H1 (cell line): ENCODE measurements around the gene PPP2R5B. TPM values are rescaled to one million over a fixed set of nuclear protein-coding genes. Genes with fewer than 3 reads are reported as not detected.
A peak's percentile ranks its signal among the peaks of the same experiment; 100 is the strongest.
"Not testable (repeated sequence)": the region's sequence is repeated elsewhere in the genome, so short reads cannot be mapped to it uniquely, and the experiment has no call there.

Experiments
- CTCF ChIA-PET: fragments of 300-600 bp; sonication (Branson Sonifier 250); formaldehyde crosslinking; loops from one replicate; lab custom pipeline; 2021; ENCODE audit not compliant: partially characterized antibody; lab: Charles Lee
- POLR2A ChIA-PET: fragments of 300-600 bp; sonication (Branson Sonifier 250); formaldehyde crosslinking; loops from one replicate; lab custom pipeline; 2021; ENCODE audit warnings: inconsistent platforms; ENCODE audit not compliant: partially characterized antibody; lab: Charles Lee
- DNase-seq, 2 experiments: peaks; one replicate each; pipeline versions ENCODE4 v3.0.0 to v3.0.0-alpha.2; 2010 to 2022; ENCODE audit warnings: low spot score in 2 of 2, low read depth in 1 of 2, mixed read lengths in 1 of 2
- FAIRE-seq: peaks from 2 replicates; lab custom pipeline; 2011; peaks lifted over from hg19 to GRCh38; lab: Jason Lieb, UNC
- H2AFZ ChIP-seq: 2 replicates; pipeline ENCODE4 v1.8.1; 2012; ENCODE audit warnings: low read length, inconsistent platforms
- H2AK5ac ChIP-seq: 2 replicates; pipeline ENCODE4 v1.6.1; 2013; ENCODE audit warnings: low read depth, low read length
- H2BK120ac ChIP-seq: replicated peaks from 2 replicates; pipeline ENCODE3; 2013; ENCODE audit warnings: low read depth, low read length, inconsistent platforms
- H2BK12ac ChIP-seq: 2 replicates; pipeline ENCODE4 v1.6.1; 2013; ENCODE audit warnings: low read depth, low read length
- H2BK15ac ChIP-seq: 2 replicates; pipeline ENCODE4 v1.6.1; 2013; ENCODE audit warnings: low read length
- H2BK20ac ChIP-seq: 2 replicates; pipeline ENCODE4 v1.6.1; 2013; ENCODE audit warnings: low read length
- H2BK5ac ChIP-seq: 2 replicates; pipeline ENCODE4 v1.6.1; 2013; ENCODE audit warnings: low read depth, low read length
- H3K14ac ChIP-seq: 2 replicates; pipeline ENCODE4 v1.6.1; 2013; ENCODE audit warnings: inconsistent platforms; ENCODE audit not compliant: insufficient read length
- H3K18ac ChIP-seq: 2 replicates; pipeline ENCODE4 v1.6.1; 2013; ENCODE audit warnings: low read length; ENCODE audit errors: extremely low read depth
- H3K23ac ChIP-seq: 2 replicates; pipeline ENCODE4 v1.6.1; 2013; ENCODE audit warnings: inconsistent platforms; ENCODE audit not compliant: insufficient read length
- H3K23me2 ChIP-seq: 2 replicates; pipeline ENCODE4 v1.6.1; 2013; ENCODE audit warnings: low read depth, low read length
- H3K27ac ChIP-seq: 2 replicates; pipeline ENCODE4 v1.6.1; 2011; ENCODE audit warnings: low read depth, low read length, inconsistent platforms
- H3K27me3 ChIP-seq, 4 experiments: replicated peaks in 1 of 4; 1 replicate in 1 of 4; 2 replicates in 3 of 4; pipeline versions ENCODE4 v1.6.1 to v1.8.1; 2011 to 2013; ENCODE audit warnings: low read length in 3 of 4, mild to moderate bottlenecking in 3 of 4, inconsistent platforms in 2 of 4, mixed read lengths in 2 of 4, moderate library complexity in 1 of 4; ENCODE audit not compliant: control insufficient read depth in 3 of 4, insufficient read depth in 3 of 4; ENCODE audit errors: extremely low read depth in 1 of 4
- H3K36me3 ChIP-seq, 4 experiments: 2 replicates each; pipeline versions ENCODE4 v1.6.1 to v1.8.1; 2011 to 2013; ENCODE audit warnings: mild to moderate bottlenecking in 4 of 4, low read length in 3 of 4, moderate library complexity in 2 of 4, control low read depth in 1 of 4, inconsistent platforms in 1 of 4; ENCODE audit not compliant: insufficient read depth in 4 of 4, control insufficient read depth in 2 of 4
- H3K4ac ChIP-seq: replicated peaks from 2 replicates; pipeline ENCODE3; 2013; ENCODE audit warnings: low read length, low read depth, mixed read lengths, inconsistent platforms; ENCODE audit not compliant: insufficient read length
- H3K4me1 ChIP-seq, 4 experiments: replicated peaks in 1 of 4; 1 replicate in 1 of 4; 2 replicates in 3 of 4; pipeline versions ENCODE4 v1.6.1 to v1.8.1; 2011 to 2013; ENCODE audit warnings: low read length in 3 of 4, inconsistent platforms in 2 of 4, mixed read lengths in 1 of 4; ENCODE audit not compliant: insufficient read depth in 4 of 4, control insufficient read depth in 3 of 4
- H3K4me2 ChIP-seq, 2 experiments: 2 replicates each; pipeline versions ENCODE4 v1.6.1 to v1.8.1; 2011 to 2013; ENCODE audit warnings: low read depth in 2 of 2, low read length in 2 of 2, control low read depth in 1 of 2, inconsistent platforms in 1 of 2, mild to moderate bottlenecking in 1 of 2; ENCODE audit not compliant: insufficient read depth in 1 of 2
- H3K4me3 ChIP-seq, 4 experiments: fragments of 200-600, 300-600 bp in 1 of 4; sonication (generic), shearing (Covaris generic), sonication (Bioruptor Twin) in 1 of 4; 2 replicates each; pipeline versions ENCODE4 v1.5.1 to v1.8.1; 2011 to 2016; ENCODE audit warnings: low read length in 4 of 4, low read depth in 3 of 4, control low read depth in 2 of 4, inconsistent platforms in 2 of 4, mild to moderate bottlenecking in 2 of 4, mixed read lengths in 1 of 4, moderate library complexity in 1 of 4; ENCODE audit not compliant: insufficient read depth in 2 of 4; ENCODE audit errors: extremely low read depth in 1 of 4
- H3K56ac ChIP-seq: replicated peaks from 2 replicates; pipeline ENCODE3; 2013; ENCODE audit warnings: low read depth, mild to moderate bottlenecking, mixed read lengths, low read length, inconsistent platforms; ENCODE audit not compliant: insufficient read length
- H3K79me1 ChIP-seq: 2 replicates; pipeline ENCODE4 v1.6.1; 2013; ENCODE audit warnings: low read depth, low read length, control low read depth
- H3K79me2 ChIP-seq, 2 experiments: 2 replicates each; pipeline versions ENCODE4 v1.6.1 to v1.8.1; 2012 to 2013; ENCODE audit warnings: low read length in 2 of 2, mild to moderate bottlenecking in 2 of 2, inconsistent platforms in 1 of 2; ENCODE audit not compliant: insufficient read depth in 2 of 2, control insufficient read depth in 1 of 2
- H3K9ac ChIP-seq, 4 experiments: replicated peaks in 1 of 4; 1 replicate in 1 of 4; 2 replicates in 3 of 4; pipeline versions ENCODE4 v1.6.1 to v1.8.1; 2011 to 2013; ENCODE audit warnings: low read depth in 3 of 4, low read length in 3 of 4, control low read depth in 2 of 4, mild to moderate bottlenecking in 2 of 4, moderate library complexity in 2 of 4, inconsistent platforms in 1 of 4; ENCODE audit errors: extremely low read depth in 1 of 4
- H3K9me3 ChIP-seq, 2 experiments: 2 replicates each; pipeline versions ENCODE4 v1.6.1 to v1.8.1; 2012 to 2013; ENCODE audit warnings: mild to moderate bottlenecking in 2 of 2, moderate library complexity in 2 of 2, control low read depth in 1 of 2, inconsistent platforms in 1 of 2, low read depth in 1 of 2, low read length in 1 of 2, mixed read lengths in 1 of 2; ENCODE audit not compliant: insufficient read depth in 2 of 2
- H4K20me1 ChIP-seq, 2 experiments: replicated peaks in 1 of 2; 2 replicates each; pipeline versions ENCODE3 to v1.8.1; 2011 to 2013; ENCODE audit warnings: inconsistent platforms in 2 of 2, low read length in 2 of 2, mild to moderate bottlenecking in 1 of 2; ENCODE audit not compliant: insufficient read depth in 2 of 2, control insufficient read depth in 1 of 2
- H4K5ac ChIP-seq: 2 replicates; pipeline ENCODE4 v1.6.1; 2013; ENCODE audit warnings: low read length, low read depth, mixed read lengths, inconsistent platforms; ENCODE audit not compliant: insufficient read length
- H4K8ac ChIP-seq: 2 replicates; pipeline ENCODE4 v1.8.0; 2013; ENCODE audit warnings: mild to moderate bottlenecking, moderate library complexity, low read length, inconsistent platforms; ENCODE audit not compliant: insufficient read depth; ENCODE audit errors: extremely low read depth
- H4K91ac ChIP-seq: replicated peaks from 2 replicates; pipeline ENCODE3; 2013; ENCODE audit warnings: low read length, mixed read lengths, inconsistent platforms; ENCODE audit not compliant: insufficient read length
- WGBS, 2 experiments: shearing (Covaris generic) in 1 of 2; methylation state at CpG; one replicate each; pipeline versions ENCODE4 v1.1.6 to v1.1.7; 2013 to 2015; ENCODE audit warnings: low lambda C conversion rate in 2 of 2, mixed read lengths in 2 of 2, inconsistent platforms in 1 of 2, low coverage in 1 of 2, missing lambda C conversion rate in 1 of 2; ENCODE audit not compliant: insufficient replicate concordance in 2 of 2, insufficient coverage in 1 of 2, insufficient read length in 1 of 2; ENCODE audit errors: extremely low coverage in 1 of 2, missing lambda C conversion rate in 1 of 2; 5-methylcytosine and 5-hydroxymethylcytosine counted together
- microRNA counts: library from miRNA; unstranded; fragments of <30 nt; microRNA quantifications from one replicate; lab custom pipeline; 2015
- microRNA-seq, 2 experiments: library from miRNA; unstranded; fragments of <30 nt; microRNA quantifications; one replicate each; pipeline versions ENCODE4 to v1.2.0, GENCODE V29; 2016 to 2020; ENCODE audit warnings: borderline microRNAs expressed in 2 of 2, borderline number of aligned reads in 2 of 2, borderline replicate concordance in 1 of 2
- polyA plus RNA-seq, 7 experiments: library from polyadenylated mRNA; depleted of rRNA in 3 of 7; stranded (reverse) in 5 of 7; unstranded in 2 of 7; fragments of >200 nt in 5 of 7; fragments of 200-250 nt in 2 of 7; gene quantifications; 1 replicate in 5 of 7; 2 replicates in 1 of 7; 4 replicates in 1 of 7; pipeline versions ENCODE4 v1.2.1 to v1.2.3, GENCODE V29; 2011 to 2013; ENCODE audit warnings: missing spikeins in 2 of 7, mixed read lengths in 2 of 7
- small RNA-seq: library from polyadenylated mRNA; stranded (forward); fragments of <200 nt; extraction: miRNeasy Mini kit (QIAGEN cat#:217004); gene quantifications from one replicate; pipeline ENCODE3, GENCODE V24; 2013; ENCODE audit not compliant: insufficient read depth
- total RNA-seq: library from RNA; stranded (reverse); fragmentation: NEBNext Ultra II Directional; extraction: Animal tissue kit (Norgen Biotek cat#: 25700); gene quantifications from 2 replicates; pipeline ENCODE4 v1.2.1, GENCODE V29; 2021

The PPP2R5B gene
- total and polyA plus RNA-seq, 2 of the 8 experiments (the other 6 are each of a cell fraction or from before 2014, with no cell fraction given), result 4.9 to 5.1 TPM

GRCh38 chr11:64983339-64983738, 58.9 kb downstream of the PPP2R5B start:
- H3K36me3 ChIP-seq, result not testable (repeated sequence)

More at GRCh38 chr11:64983339-64983738, 58.9 kb downstream of the PPP2R5B start:
- H3K4me1 ChIP-seq, H2AK5ac ChIP-seq, H3K27ac ChIP-seq, H3K27me3 ChIP-seq, H2AFZ ChIP-seq, POLR2A ChIA-PET, H4K8ac ChIP-seq, H3K79me1 ChIP-seq, H3K14ac ChIP-seq, H3K9ac ChIP-seq, H4K20me1 ChIP-seq, H4K5ac ChIP-seq, H2BK5ac ChIP-seq, H3K4ac ChIP-seq, H2BK15ac ChIP-seq, H2BK20ac ChIP-seq, H3K4me3 ChIP-seq, H3K56ac ChIP-seq, H2BK12ac ChIP-seq, H2BK120ac ChIP-seq, DNase-seq, H4K91ac ChIP-seq, H3K23ac ChIP-seq, H3K79me2 ChIP-seq, FAIRE-seq, H3K18ac ChIP-seq, H3K23me2 ChIP-seq, H3K9me3 ChIP-seq, H3K4me2 ChIP-seq: not testable (repeated sequence)
- WGBS, 2 experiments, result 97% methylated on average over 5 of the region's 5 CpGs; no CpG with 5 or more reads in 1 of the 2 experiments
- CTCF ChIA-PET, result interaction anchor here (0.6 to 1.4 kb wide), 2 partner anchors 12 to 293 kb away, joined by 3 read pairs; no protein-coding TSS in a partner anchor

MicroRNA genes within 50 kb of the gene (microRNA counts, 767-probe panel; counts per million panel counts)
- microRNA hsa-miR-192-5p (lab: Ali Mortazavi, UCI), result 879 counts per million, percentile 95 among the panel's probes with 10 or more counts

Small RNAs within 50 kb of the gene (microRNA-seq; reads per million reads assigned to microRNA genes)
- 0 reads per million in 2 experiments for gene MIR6749
- gene MIR6750, result 0 reads per million in 2 experiments

Small RNAs within 50 kb of the gene (small RNA-seq; reads per million reads assigned to genes)
- not detected for gene MIR6749
- gene MIR6750, result not detected

Other genes with a start within 250 kb of the PPP2R5B start
- gene NRXN2, start 201.5 kb upstream of the PPP2R5B start, total RNA-seq, result 11.4 and 11.5 TPM in 2 replicates
- gene NRXN2, start 201.5 kb upstream of the PPP2R5B start, polyA plus RNA-seq (2011; rRNA removed), result 1.3 and 5.7 TPM in 2 replicates
- gene RASGRP2, start 180.5 kb upstream of the PPP2R5B start, total RNA-seq, result 37.9 and 40.6 TPM in 2 replicates
- 45.7 and 50.4 TPM in 2 replicates for gene RASGRP2, start 180.5 kb upstream of the PPP2R5B start, polyA plus RNA-seq (2011; rRNA removed)
- gene PYGM, start 164.7 kb upstream of the PPP2R5B start, total RNA-seq, result 9.6 and 9.7 TPM in 2 replicates
- gene PYGM, start 164.7 kb upstream of the PPP2R5B start, polyA plus RNA-seq (2011; rRNA removed), result 10.0 and 15.2 TPM in 2 replicates
- gene SF1, start 146.1 kb upstream of the PPP2R5B start, total RNA-seq, result 353 and 365 TPM in 2 replicates
- 72.7 and 110 TPM in 2 replicates for gene SF1, start 146.1 kb upstream of the PPP2R5B start, polyA plus RNA-seq (2011; rRNA removed)
- gene MAP4K2, start 121.5 kb upstream of the PPP2R5B start, total RNA-seq, result 20.7 and 24.0 TPM in 2 replicates
- 20.1 and 25.3 TPM in 2 replicates for gene MAP4K2, start 121.5 kb upstream of the PPP2R5B start, polyA plus RNA-seq (2011; rRNA removed)
- 56.3 and 56.9 TPM in 2 replicates for gene MEN1, start 114.1 kb upstream of the PPP2R5B start, total RNA-seq
- 47.2 and 78.5 TPM in 2 replicates for gene MEN1, start 114.1 kb upstream of the PPP2R5B start, polyA plus RNA-seq (2011; rRNA removed)
- 10.6 and 12.3 TPM in 2 replicates for gene CDC42BPG, start 80.0 kb upstream of the PPP2R5B start, total RNA-seq
- 3.7 and 6.7 TPM in 2 replicates for gene CDC42BPG, start 80.0 kb upstream of the PPP2R5B start, polyA plus RNA-seq (2011; rRNA removed)
- gene EHD1, start 46.1 kb upstream of the PPP2R5B start, total RNA-seq, result 36.9 and 42.9 TPM in 2 replicates
- 31.5 and 54.0 TPM in 2 replicates for gene EHD1, start 46.1 kb upstream of the PPP2R5B start, polyA plus RNA-seq (2011; rRNA removed)
- gene ATG2A, start 7.5 kb upstream of the PPP2R5B start, total RNA-seq, result 20.9 and 22.1 TPM in 2 replicates
- gene ATG2A, start 7.5 kb upstream of the PPP2R5B start, polyA plus RNA-seq (2011; rRNA removed), result 12.1 and 19.8 TPM in 2 replicates
- 0.97 and 1.5 TPM in 2 replicates for gene GPHA2, start 11.2 kb downstream of the PPP2R5B start, total RNA-seq
- 4.4 and 5.4 TPM in 2 replicates for gene GPHA2, start 11.2 kb downstream of the PPP2R5B start, polyA plus RNA-seq (2011; rRNA removed)
- not detected in 2 replicates for gene MAJIN, start 47.4 kb downstream of the PPP2R5B start, total RNA-seq
- not detected in 2 replicates for gene MAJIN, start 47.4 kb downstream of the PPP2R5B start, polyA plus RNA-seq (2011; rRNA removed)
- gene BATF2, start 72.3 kb downstream of the PPP2R5B start, total RNA-seq, result 1.4 and 2.0 TPM in 2 replicates
- 3.1 and 4.6 TPM in 2 replicates for gene BATF2, start 72.3 kb downstream of the PPP2R5B start, polyA plus RNA-seq (2011; rRNA removed)
- 184 and 186 TPM in 2 replicates for gene ARL2, start 89.5 kb downstream of the PPP2R5B start, total RNA-seq
- 535 and 640 TPM in 2 replicates for gene ARL2, start 89.5 kb downstream of the PPP2R5B start, polyA plus RNA-seq (2011; rRNA removed)
- 18.3 and 19.6 TPM in 2 replicates for gene SNX15, start 102.8 kb downstream of the PPP2R5B start, total RNA-seq
- gene SNX15, start 102.8 kb downstream of the PPP2R5B start, polyA plus RNA-seq (2011; rRNA removed), result 13.0 and 20.2 TPM in 2 replicates
- 19.4 and 23.3 TPM in 2 replicates for gene SAC3D1, start 116.5 kb downstream of the PPP2R5B start, total RNA-seq
- gene SAC3D1, start 116.5 kb downstream of the PPP2R5B start, polyA plus RNA-seq (2011; rRNA removed), result 25.8 and 41.3 TPM in 2 replicates
- gene NAALADL1, start 133.9 kb downstream of the PPP2R5B start, total RNA-seq, result 7.5 and 8.1 TPM in 2 replicates
- gene NAALADL1, start 133.9 kb downstream of the PPP2R5B start, polyA plus RNA-seq (2011; rRNA removed), result 9.9 and 12.6 TPM in 2 replicates
- gene CDCA5, start 159.4 kb downstream of the PPP2R5B start, total RNA-seq, result 87.0 and 90.0 TPM in 2 replicates
- gene CDCA5, start 159.4 kb downstream of the PPP2R5B start, polyA plus RNA-seq (2011; rRNA removed), result 39.2 and 53.7 TPM in 2 replicates
- 21.4 and 21.5 TPM in 2 replicates for gene ZFPL1, start 159.5 kb downstream of the PPP2R5B start, total RNA-seq
- 76.8 and 103 TPM in 2 replicates for gene ZFPL1, start 159.5 kb downstream of the PPP2R5B start, polyA plus RNA-seq (2011; rRNA removed)
- 97.4 and 108 TPM in 2 replicates for gene VPS51, start 171.5 kb downstream of the PPP2R5B start, total RNA-seq
- 142 and 193 TPM in 2 replicates for gene VPS51, start 171.5 kb downstream of the PPP2R5B start, polyA plus RNA-seq (2011; rRNA removed)
- 40.1 and 42.4 TPM in 2 replicates for gene TM7SF2, start 187.2 kb downstream of the PPP2R5B start, total RNA-seq
- gene TM7SF2, start 187.2 kb downstream of the PPP2R5B start, polyA plus RNA-seq (2011; rRNA removed), result 96.0 and 141 TPM in 2 replicates
- 13.0 and 14.8 TPM in 2 replicates for gene ZNHIT2, start 193.0 kb downstream of the PPP2R5B start, total RNA-seq
- gene ZNHIT2, start 193.0 kb downstream of the PPP2R5B start, polyA plus RNA-seq (2011; rRNA removed), result 16.1 and 23.4 TPM in 2 replicates
- 860 and 896 TPM in 2 replicates for gene FAU, start 197.4 kb downstream of the PPP2R5B start, total RNA-seq
- 826 and 846 TPM in 2 replicates for gene FAU, start 197.4 kb downstream of the PPP2R5B start, polyA plus RNA-seq (2011; rRNA removed)
- gene MRPL49, start 197.6 kb downstream of the PPP2R5B start, total RNA-seq, result 54.0 and 55.3 TPM in 2 replicates
- 77.8 and 84.8 TPM in 2 replicates for gene MRPL49, start 197.6 kb downstream of the PPP2R5B start, polyA plus RNA-seq (2011; rRNA removed)
- gene SYVN1, start 209.8 kb downstream of the PPP2R5B start, total RNA-seq, result 29.4 and 34.0 TPM in 2 replicates
- gene SYVN1, start 209.8 kb downstream of the PPP2R5B start, polyA plus RNA-seq (2011; rRNA removed), result 27.8 and 37.5 TPM in 2 replicates
- not detected in 2 replicates for gene SPDYC, start 245.5 kb downstream of the PPP2R5B start, total RNA-seq
- gene SPDYC, start 245.5 kb downstream of the PPP2R5B start, polyA plus RNA-seq (2011; rRNA removed), result 0.15 and 0.31 TPM in 2 replicates